Mesendoderm (in vitro differentiated cells): Measurements from ENCODE around the gene RALGDS.

Source experiments
- DNase-seq: peaks from one replicate; pipeline ENCODE4 v3.0.0; 2013
- H2AK5ac ChIP-seq: 2 replicates; pipeline ENCODE4 v1.6.1; 2013; ENCODE audit warnings: low read length, inconsistent platforms
- H2BK120ac ChIP-seq: 2 replicates; pipeline ENCODE4 v1.6.1; 2013; ENCODE audit warnings: low read depth, mild to moderate bottlenecking, low read length, moderate library complexity, mixed read lengths
- H2BK15ac ChIP-seq: replicated peaks from 2 replicates; pipeline ENCODE4 v1.6.1; 2013; ENCODE audit warnings: low read depth, mild to moderate bottlenecking, moderate library complexity
- H2BK5ac ChIP-seq: 2 replicates; pipeline ENCODE4 v1.6.1; 2013; ENCODE audit warnings: low read length, inconsistent platforms
- H3K18ac ChIP-seq: 2 replicates; pipeline ENCODE4 v1.6.1; 2013; ENCODE audit warnings: mild to moderate bottlenecking, low read length, mixed read lengths
- H3K23ac ChIP-seq: one replicate; pipeline ENCODE4 v1.6.1; 2013; ENCODE audit warnings: low read length
- H3K27ac ChIP-seq: 2 replicates; pipeline ENCODE4 v1.5.1; 2013; ENCODE audit warnings: low read depth, mild to moderate bottlenecking, inconsistent platforms, low read length, moderate library complexity
- H3K27me3 ChIP-seq: 2 replicates; pipeline ENCODE4 v1.6.1; 2013; ENCODE audit warnings: low read length, control low read depth, mild to moderate bottlenecking, inconsistent platforms; ENCODE audit not compliant: insufficient read depth, poor library complexity
- H3K36me3 ChIP-seq: 2 replicates; pipeline ENCODE4 v1.6.1; 2013; ENCODE audit warnings: low read length, inconsistent platforms; ENCODE audit not compliant: control insufficient read depth, insufficient read depth
- H3K4ac ChIP-seq: one replicate; pipeline ENCODE4 v1.6.1; 2013; ENCODE audit warnings: low read depth, mild to moderate bottlenecking, low read length, moderate library complexity
- H3K4me1 ChIP-seq: 2 replicates; pipeline ENCODE4 v1.6.1; 2013; ENCODE audit warnings: low read depth, low read length, inconsistent platforms; ENCODE audit not compliant: control insufficient read depth
- H3K4me2 ChIP-seq: 2 replicates; pipeline ENCODE4 v1.6.1; 2013; ENCODE audit warnings: low read length
- H3K4me3 ChIP-seq: 2 replicates; pipeline ENCODE4 v1.5.1; 2013; ENCODE audit warnings: mild to moderate bottlenecking, low read length
- H3K56ac ChIP-seq: one replicate; pipeline ENCODE4 v1.6.1; 2013; ENCODE audit warnings: low read length
- H3K79me1 ChIP-seq: 2 replicates; pipeline ENCODE4 v1.6.1; 2013; ENCODE audit warnings: low read length, inconsistent platforms
- H3K79me2 ChIP-seq: 2 replicates; pipeline ENCODE4 v1.6.1; 2013; ENCODE audit warnings: mild to moderate bottlenecking, low read length; ENCODE audit not compliant: control insufficient read depth, insufficient read depth
- H3K9ac ChIP-seq: 2 replicates; pipeline ENCODE4 v1.6.1; 2013; ENCODE audit warnings: low read length, inconsistent platforms
- H4K5ac ChIP-seq: one replicate; pipeline ENCODE4 v1.6.1; 2013; ENCODE audit warnings: low read length
- H4K8ac ChIP-seq: one replicate; pipeline ENCODE4 v1.6.1; 2013; ENCODE audit warnings: low read depth, mild to moderate bottlenecking, control low read depth, low read length, moderate library complexity
- WGBS: extraction: QIAGEN DNeasy Blood & Tissue Kit; methylation state at CpG from one replicate; pipeline ENCODE4 v1.1.7; 2013; ENCODE audit warnings: low lambda C conversion rate, missing lambda C conversion rate; ENCODE audit not compliant: insufficient coverage; ENCODE audit errors: extremely low coverage; 5-methylcytosine and 5-hydroxymethylcytosine counted together

Gene RALGDS

GRCh38 chr9:133124907-133125275 is 3.9 kb upstream of the RALGDS start:
- DNase-seq, result no peak
- Histone ChIP-seq H2BK15ac (no peak overlapping the region), H4K5ac (no peak overlapping the region), H3K36me3 (no peaks in the 10 kb centered on the region), H4K8ac (no peak overlapping the region), H3K4ac (no peak overlapping the region), H3K79me1 (no peaks in the 10 kb centered on the region), H2BK120ac (no peak overlapping the region), H3K18ac (no peak overlapping the region), H3K4me3 (no peak overlapping the region), H2AK5ac (no peak overlapping the region), H3K56ac (no peak overlapping the region), H2BK5ac (no peak overlapping the region), H3K27ac (no peak overlapping the region), H3K4me1 (no peaks in the 10 kb centered on the region), H3K9ac (no peak overlapping the region), H3K23ac (no peak overlapping the region), H3K4me2 (no peak overlapping the region), H3K27me3 (no peaks in the 10 kb centered on the region), H3K79me2 (no peaks in the 10 kb centered on the region)
- no CpG with 5 or more reads among the region's 2 CpGs for whole genome bisulfite sequencing

- Histone ChIP-seq H3K79me2 (no peaks in the 10 kb centered on the region), H3K9ac (no peak overlapping the region), H2BK15ac (no peak overlapping the region), H4K8ac (no peak overlapping the region), H3K79me1 (no peaks in the 10 kb centered on the region), H2BK5ac (no peak overlapping the region), H3K27me3 (no peaks in the 10 kb centered on the region), H3K23ac (no peak overlapping the region), H4K5ac (no peak overlapping the region), H3K18ac (no peak overlapping the region), H3K4me1 (no peaks in the 10 kb centered on the region), H2AK5ac (no peak overlapping the region), H3K27ac (no peak overlapping the region), H3K4me2 (no peak overlapping the region), H2BK120ac (no peak overlapping the region), H3K4ac (no peak overlapping the region), H3K36me3 (no peaks in the 10 kb centered on the region), H3K4me3 (no peak overlapping the region), H3K56ac (no peak overlapping the region)
- DNase-seq, result no peak
- no CpG with 5 or more reads among the region's 8 CpGs for WGBS
These were observed 3.3 kb upstream of the RALGDS start for GRCh38 chr9:133124123-133124906.

- Histone ChIP-seq H4K8ac (no peak overlapping the region), H3K23ac (no peak overlapping the region), H3K4me1 (no peaks in the 10 kb centered on the region), H3K4me3 (no peak overlapping the region), H3K18ac (no peak overlapping the region), H3K9ac (no peak overlapping the region), H3K36me3 (no peaks in the 10 kb centered on the region), H3K56ac (no peak overlapping the region), H3K4me2 (no peak overlapping the region), H3K79me2 (no peaks in the 10 kb centered on the region), H3K27ac (no peak overlapping the region), H4K5ac (no peak overlapping the region), H3K79me1 (no peaks in the 10 kb centered on the region), H2BK120ac (no peak overlapping the region), H2AK5ac (no peak overlapping the region), H2BK15ac (no peak overlapping the region), H3K27me3 (no peaks in the 10 kb centered on the region), H2BK5ac (no peak overlapping the region), H3K4ac (no peak overlapping the region)
- DNase-seq, result peak; percentile 53
- WGBS, result no CpG with 5 or more reads among the region's 19 CpGs
These were observed 2.0 kb upstream of the RALGDS start for GRCh38 chr9:133122935-133123611.

GRCh38 chr9:133122605-133122934 is 1.5 kb upstream of the RALGDS start:
- Histone ChIP-seq H4K5ac (no peak overlapping the region), H3K4me3 (no peak overlapping the region), H3K36me3 (no peaks in the 10 kb centered on the region), H2BK120ac (no peak overlapping the region), H3K56ac (no peak overlapping the region), H2AK5ac (no peak overlapping the region), H3K9ac (no peak overlapping the region), H3K27me3 (no peaks in the 10 kb centered on the region), H3K27ac (no peak overlapping the region), H3K4ac (no peak overlapping the region), H3K23ac (no peak overlapping the region), H3K18ac (no peak overlapping the region), H3K4me1 (no peaks in the 10 kb centered on the region), H3K79me2 (no peaks in the 10 kb centered on the region), H3K4me2 (no peak overlapping the region), H2BK5ac (no peak overlapping the region), H2BK15ac (no peak overlapping the region), H4K8ac (no peak overlapping the region), H3K79me1 (no peaks in the 10 kb centered on the region)
- no peak for DNase-seq
- no CpG with 5 or more reads among the region's 4 CpGs for WGBS

- Histone ChIP-seq H2BK15ac (no peak overlapping the region), H4K5ac (no peak overlapping the region), H4K8ac (no peak overlapping the region), H3K9ac (no peak overlapping the region), H3K79me1 (no peaks in the 10 kb centered on the region), H3K4me3 (no peak overlapping the region), H3K56ac (no peak overlapping the region), H2BK5ac (no peak overlapping the region), H3K79me2 (no peaks in the 10 kb centered on the region), H2AK5ac (no peak overlapping the region), H3K18ac (no peak overlapping the region), H2BK120ac (no peak overlapping the region), H3K27me3 (no peaks in the 10 kb centered on the region), H3K36me3 (no peaks in the 10 kb centered on the region), H3K23ac (no peak overlapping the region), H3K4me1 (no peaks in the 10 kb centered on the region), H3K27ac (no peak overlapping the region), H3K4ac (no peak overlapping the region), H3K4me2 (no peak overlapping the region)
- WGBS, result no CpG with 5 or more reads among the region's 8 CpGs
- no peak for DNase-seq
These were observed 993 bp upstream of the RALGDS start for GRCh38 chr9:133121915-133122550.
